AG08396 (cell line): ENCODE results near the gene MIX23.
A peak's percentile ranks its signal among the peaks of the same experiment; 100 is the strongest.

Source experiments
- DNase-seq: peaks from one replicate; pipeline ENCODE4 v3.0.0; 2012; ENCODE audit warnings: low spot score, mixed read lengths

The MIX23 gene

GRCh38 chr3:122392868-122393844 lies 10.1 kb upstream of the MIX23 start:
- DNase-seq = peak; percentile 47

- no peak for DNase-seq
Observed at GRCh38 chr3:122391681-122392446, 8.8 kb upstream of the MIX23 start.

GRCh38 chr3:122390665-122391064 lies 7.6 kb upstream of the MIX23 start:
- DNase-seq = no peak

GRCh38 chr3:122389892-122390291 lies 6.9 kb upstream of the MIX23 start:
- DNase-seq = no peak

GRCh38 chr3:122389197-122389596 lies 6.2 kb upstream of the MIX23 start:
- DNase-seq = no peak

GRCh38 chr3:122387709-122388108 lies 4.7 kb upstream of the MIX23 start:
- no peak for DNase-seq

- DNase-seq = peak; percentile 92
Observed at GRCh38 chr3:122383771-122384697, 1.0 kb upstream of the MIX23 start, which contains the start of gene FAM162A. TSS of gene FAM162A (plus strand) at chr3:122384182. CDS start at chr3:122384266, 84 bp downstream.

GRCh38 chr3:122377975-122378374 lies 5.1 kb downstream of the MIX23 start:
- DNase-seq = no peak

- no peak for DNase-seq
Observed at GRCh38 chr3:122374034-122374433, 9.0 kb downstream of the MIX23 start.

GRCh38 chr3:122366379-122366749 lies 16.7 kb downstream of the MIX23 start:
- DNase-seq = no peak

GRCh38 chr3:122365582-122366378 lies 17.3 kb downstream of the MIX23 start:
- DNase-seq = peak; percentile 41

- DNase-seq = no peak
Observed at GRCh38 chr3:122365073-122365472, 18.0 kb downstream of the MIX23 start.

GRCh38 chr3:122364490-122364889 lies 18.5 kb downstream of the MIX23 start:
- DNase-seq = no peak

GRCh38 chr3:122362026-122362425 lies 21.0 kb downstream of the MIX23 start:
- no peak for DNase-seq

- no peak for DNase-seq
Observed at GRCh38 chr3:122358703-122359032, 24.4 kb downstream of the MIX23 start.

- DNase-seq = no peak
Observed at GRCh38 chr3:122357828-122358702, 25.0 kb downstream of the MIX23 start.

- peak; percentile 11 for DNase-seq
Observed at GRCh38 chr3:122356402-122356801, 26.6 kb downstream of the MIX23 start.

- no peak for DNase-seq
Observed at GRCh38 chr3:122355612-122356011, 27.4 kb downstream of the MIX23 start.

- DNase-seq = no peak
Observed at GRCh38 chr3:122353893-122354401, 29.1 kb downstream of the MIX23 start.

GRCh38 chr3:122353215-122353614 lies 29.8 kb downstream of the MIX23 start:
- no peak for DNase-seq
